Neural cell (in vitro differentiated cells): ENCODE measurements around the gene AFF1.

Experiments
- EP300 ChIP-seq: fragments of 450-650 bp; conservative IDR thresholded peaks from 2 replicates; pipeline ENCODE4 v1.6.1; 2014; ENCODE audit warnings: antibody characterized with exemption, mild to moderate bottlenecking, moderate library complexity; ENCODE audit not compliant: poor library complexity, severe bottlenecking
- EZH2 ChIP-seq: fragments of 200-600, 300-800 bp; shearing (Covaris generic), sonication (generic); IDR thresholded peaks from 2 replicates; pipeline ENCODE4 v1.6.1; 2014; ENCODE audit warnings: antibody characterized with exemption, low read length, borderline replicate concordance, mild to moderate bottlenecking; ENCODE audit not compliant: insufficient read depth, poor library complexity, severe bottlenecking
- MXI1 ChIP-seq: fragments of 450-650 bp; conservative IDR thresholded peaks from 2 replicates; pipeline ENCODE4 v1.6.1; 2014; ENCODE audit warnings: antibody characterized with exemption, mild to moderate bottlenecking; ENCODE audit not compliant: poor library complexity, severe bottlenecking
- POLR2AphosphoS5 ChIP-seq: IDR thresholded peaks from 2 replicates; pipeline ENCODE4 v1.6.1; 2012
- RAD21 ChIP-seq: fragments of 450-650 bp; conservative IDR thresholded peaks from 2 replicates; pipeline ENCODE4 v1.6.1; 2014; ENCODE audit warnings: antibody characterized with exemption, mild to moderate bottlenecking, moderate library complexity
- TAF1 ChIP-seq: IDR thresholded peaks from 2 replicates; pipeline ENCODE4 v1.6.1; 2012; ENCODE audit warnings: low read depth
- TF ChIP-seq, protein P1 (sequence below): fragments of 450-650 bp; IDR thresholded peaks from 2 replicates; pipeline ENCODE4 v1.5.1; 2014; ENCODE audit warnings: antibody characterized with exemption, mild to moderate bottlenecking, moderate library complexity; ENCODE audit not compliant: poor library complexity, severe bottlenecking
- TF ChIP-seq, protein P2 (sequence below): IDR thresholded peaks from 2 replicates; pipeline ENCODE4 v1.6.1; 2012; ENCODE audit warnings: borderline replicate concordance

DNA sequence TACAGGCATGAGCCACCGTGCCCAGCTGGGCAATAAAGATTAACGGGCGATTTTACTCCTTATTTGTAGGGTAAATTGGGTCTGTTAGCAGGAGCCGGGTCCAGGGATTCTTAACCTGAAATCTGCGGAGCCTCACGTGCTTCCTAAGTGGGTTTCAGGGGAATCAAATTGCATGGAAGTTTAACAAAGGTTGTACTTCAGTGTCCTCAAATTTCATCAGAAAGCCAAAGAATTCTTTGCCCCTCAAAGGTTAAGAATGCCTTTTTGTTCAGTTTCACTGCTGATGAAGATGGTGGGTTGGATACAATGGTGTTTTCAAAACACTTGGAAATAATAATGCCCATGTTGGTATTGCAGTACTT, 67.9 kb downstream of the AFF1 start:
- TF ChIP-seq, protein P1, sequence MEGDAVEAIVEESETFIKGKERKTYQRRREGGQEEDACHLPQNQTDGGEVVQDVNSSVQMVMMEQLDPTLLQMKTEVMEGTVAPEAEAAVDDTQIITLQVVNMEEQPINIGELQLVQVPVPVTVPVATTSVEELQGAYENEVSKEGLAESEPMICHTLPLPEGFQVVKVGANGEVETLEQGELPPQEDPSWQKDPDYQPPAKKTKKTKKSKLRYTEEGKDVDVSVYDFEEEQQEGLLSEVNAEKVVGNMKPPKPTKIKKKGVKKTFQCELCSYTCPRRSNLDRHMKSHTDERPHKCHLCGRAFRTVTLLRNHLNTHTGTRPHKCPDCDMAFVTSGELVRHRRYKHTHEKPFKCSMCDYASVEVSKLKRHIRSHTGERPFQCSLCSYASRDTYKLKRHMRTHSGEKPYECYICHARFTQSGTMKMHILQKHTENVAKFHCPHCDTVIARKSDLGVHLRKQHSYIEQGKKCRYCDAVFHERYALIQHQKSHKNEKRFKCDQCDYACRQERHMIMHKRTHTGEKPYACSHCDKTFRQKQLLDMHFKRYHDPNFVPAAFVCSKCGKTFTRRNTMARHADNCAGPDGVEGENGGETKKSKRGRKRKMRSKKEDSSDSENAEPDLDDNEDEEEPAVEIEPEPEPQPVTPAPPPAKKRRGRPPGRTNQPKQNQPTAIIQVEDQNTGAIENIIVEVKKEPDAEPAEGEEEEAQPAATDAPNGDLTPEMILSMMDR = no peak
- TF ChIP-seq EZH2 = no peak
- TF ChIP-seq, protein P2, sequence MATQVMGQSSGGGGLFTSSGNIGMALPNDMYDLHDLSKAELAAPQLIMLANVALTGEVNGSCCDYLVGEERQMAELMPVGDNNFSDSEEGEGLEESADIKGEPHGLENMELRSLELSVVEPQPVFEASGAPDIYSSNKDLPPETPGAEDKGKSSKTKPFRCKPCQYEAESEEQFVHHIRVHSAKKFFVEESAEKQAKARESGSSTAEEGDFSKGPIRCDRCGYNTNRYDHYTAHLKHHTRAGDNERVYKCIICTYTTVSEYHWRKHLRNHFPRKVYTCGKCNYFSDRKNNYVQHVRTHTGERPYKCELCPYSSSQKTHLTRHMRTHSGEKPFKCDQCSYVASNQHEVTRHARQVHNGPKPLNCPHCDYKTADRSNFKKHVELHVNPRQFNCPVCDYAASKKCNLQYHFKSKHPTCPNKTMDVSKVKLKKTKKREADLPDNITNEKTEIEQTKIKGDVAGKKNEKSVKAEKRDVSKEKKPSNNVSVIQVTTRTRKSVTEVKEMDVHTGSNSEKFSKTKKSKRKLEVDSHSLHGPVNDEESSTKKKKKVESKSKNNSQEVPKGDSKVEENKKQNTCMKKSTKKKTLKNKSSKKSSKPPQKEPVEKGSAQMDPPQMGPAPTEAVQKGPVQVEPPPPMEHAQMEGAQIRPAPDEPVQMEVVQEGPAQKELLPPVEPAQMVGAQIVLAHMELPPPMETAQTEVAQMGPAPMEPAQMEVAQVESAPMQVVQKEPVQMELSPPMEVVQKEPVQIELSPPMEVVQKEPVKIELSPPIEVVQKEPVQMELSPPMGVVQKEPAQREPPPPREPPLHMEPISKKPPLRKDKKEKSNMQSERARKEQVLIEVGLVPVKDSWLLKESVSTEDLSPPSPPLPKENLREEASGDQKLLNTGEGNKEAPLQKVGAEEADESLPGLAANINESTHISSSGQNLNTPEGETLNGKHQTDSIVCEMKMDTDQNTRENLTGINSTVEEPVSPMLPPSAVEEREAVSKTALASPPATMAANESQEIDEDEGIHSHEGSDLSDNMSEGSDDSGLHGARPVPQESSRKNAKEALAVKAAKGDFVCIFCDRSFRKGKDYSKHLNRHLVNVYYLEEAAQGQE = no peak
- no peak for TF ChIP-seq MXI1
- no peak for TF ChIP-seq RAD21
- TF ChIP-seq POLR2AphosphoS5 = no peak
- no peak for TF ChIP-seq TAF1
- no peak for TF ChIP-seq EP300
